GM12874 (cell line): ENCODE results near the gene ZNF92.

Source experiments
- TF ChIP-seq, protein P1 (sequence below): IDR thresholded peaks from 2 replicates; pipeline ENCODE4 v1.5.1; 2011; ENCODE audit warnings: low read depth, mild to moderate bottlenecking, control low read depth, low read length, moderate library complexity; ENCODE audit not compliant: insufficient read depth

Gene ZNF92

DNA sequence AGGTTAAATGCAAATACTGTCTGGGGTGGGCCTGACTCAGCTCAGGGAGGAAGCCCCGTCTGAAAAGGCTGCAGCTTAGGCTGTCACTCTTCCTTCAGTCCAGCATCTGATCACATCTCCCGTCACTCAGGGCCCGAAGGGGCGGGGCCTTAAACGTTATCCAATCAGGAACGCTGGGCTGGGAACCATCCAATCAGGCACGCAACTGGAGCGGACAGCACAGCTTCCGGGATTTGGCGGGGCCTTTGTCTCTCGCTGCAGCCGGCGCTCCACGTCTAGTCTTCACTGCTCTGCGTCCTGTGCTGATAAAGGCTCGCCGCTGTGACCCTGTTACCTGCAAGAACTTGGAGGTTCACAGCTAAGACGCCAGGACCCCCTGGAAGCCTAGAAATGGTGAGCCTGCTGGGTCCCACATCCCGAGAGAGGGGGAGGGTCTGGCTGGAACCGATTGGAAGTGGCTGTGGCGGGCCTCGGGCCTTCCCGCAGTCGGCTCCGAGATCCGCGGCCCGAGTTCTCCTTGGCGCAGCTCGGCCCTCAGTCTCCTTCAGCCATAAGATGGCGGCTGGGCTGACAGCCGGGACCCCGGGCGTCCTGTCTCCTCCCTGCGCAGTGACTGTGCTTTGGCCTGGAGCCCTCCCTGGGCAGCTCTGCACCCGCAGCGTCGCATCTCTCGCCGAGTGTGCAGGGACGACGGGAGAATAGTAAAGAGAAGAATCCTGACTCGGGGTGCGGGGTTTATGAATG, at the start of gene ZNF92:
Gene ZNF92 (plus strand): TSS at position 248 of the 744 bp plus-strand sequence. CDS start 143 bp downstream, at position 391.
- TF ChIP-seq, protein P1, sequence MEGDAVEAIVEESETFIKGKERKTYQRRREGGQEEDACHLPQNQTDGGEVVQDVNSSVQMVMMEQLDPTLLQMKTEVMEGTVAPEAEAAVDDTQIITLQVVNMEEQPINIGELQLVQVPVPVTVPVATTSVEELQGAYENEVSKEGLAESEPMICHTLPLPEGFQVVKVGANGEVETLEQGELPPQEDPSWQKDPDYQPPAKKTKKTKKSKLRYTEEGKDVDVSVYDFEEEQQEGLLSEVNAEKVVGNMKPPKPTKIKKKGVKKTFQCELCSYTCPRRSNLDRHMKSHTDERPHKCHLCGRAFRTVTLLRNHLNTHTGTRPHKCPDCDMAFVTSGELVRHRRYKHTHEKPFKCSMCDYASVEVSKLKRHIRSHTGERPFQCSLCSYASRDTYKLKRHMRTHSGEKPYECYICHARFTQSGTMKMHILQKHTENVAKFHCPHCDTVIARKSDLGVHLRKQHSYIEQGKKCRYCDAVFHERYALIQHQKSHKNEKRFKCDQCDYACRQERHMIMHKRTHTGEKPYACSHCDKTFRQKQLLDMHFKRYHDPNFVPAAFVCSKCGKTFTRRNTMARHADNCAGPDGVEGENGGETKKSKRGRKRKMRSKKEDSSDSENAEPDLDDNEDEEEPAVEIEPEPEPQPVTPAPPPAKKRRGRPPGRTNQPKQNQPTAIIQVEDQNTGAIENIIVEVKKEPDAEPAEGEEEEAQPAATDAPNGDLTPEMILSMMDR, result no peak

DNA sequence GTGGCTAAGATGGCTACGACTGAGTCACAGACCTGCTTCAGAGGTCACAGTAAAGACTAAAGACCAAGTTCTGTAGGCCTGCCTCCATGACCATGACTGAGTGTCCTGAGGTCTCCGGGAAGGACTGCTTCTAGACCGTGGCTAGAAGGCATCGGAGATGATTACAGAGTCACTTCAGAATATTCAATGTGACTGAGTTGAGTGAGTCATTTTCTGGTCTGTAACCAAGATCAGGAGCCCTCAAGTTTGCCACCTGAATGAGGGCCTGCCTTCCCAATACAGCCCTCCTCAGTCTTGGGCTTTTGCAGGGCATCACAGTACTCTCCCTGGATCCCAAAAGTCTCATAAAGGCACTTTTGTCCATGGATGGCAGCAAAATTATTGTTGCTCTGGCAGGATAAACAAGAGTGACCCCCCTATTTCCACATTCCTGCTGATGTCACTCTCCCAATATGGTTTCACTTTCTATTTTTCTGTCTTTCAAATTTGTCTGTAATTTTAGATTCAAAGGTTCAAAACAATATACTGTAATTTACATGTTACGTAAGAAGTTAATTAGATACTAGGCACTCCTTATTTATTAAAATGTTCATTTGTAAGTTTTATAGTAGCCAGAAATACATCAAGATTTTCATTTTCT, 47.7 kb upstream of the ZNF92 start:
- TF ChIP-seq, protein P1, result no peak

DNA sequence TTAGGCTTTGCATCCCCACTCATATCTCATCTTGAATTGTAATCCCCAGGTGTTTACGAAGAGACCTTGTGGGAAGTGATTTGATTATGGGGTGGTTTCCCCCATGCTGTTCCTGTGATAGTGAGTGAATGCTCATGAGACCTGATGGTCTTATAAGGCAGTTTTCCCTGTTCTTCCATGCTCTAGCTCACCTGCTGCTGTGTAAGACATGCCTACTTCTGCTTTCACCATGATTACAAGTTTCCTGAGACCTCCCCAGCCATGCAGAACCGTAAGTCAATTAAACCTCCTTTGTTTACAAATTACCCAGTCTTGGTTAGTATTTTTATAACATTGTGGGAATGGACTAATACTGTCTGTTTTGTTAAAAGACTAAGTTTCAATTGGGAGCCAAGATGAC, 35.3 kb upstream of the ZNF92 start:
- TF ChIP-seq, protein P1, result no peak

DNA sequence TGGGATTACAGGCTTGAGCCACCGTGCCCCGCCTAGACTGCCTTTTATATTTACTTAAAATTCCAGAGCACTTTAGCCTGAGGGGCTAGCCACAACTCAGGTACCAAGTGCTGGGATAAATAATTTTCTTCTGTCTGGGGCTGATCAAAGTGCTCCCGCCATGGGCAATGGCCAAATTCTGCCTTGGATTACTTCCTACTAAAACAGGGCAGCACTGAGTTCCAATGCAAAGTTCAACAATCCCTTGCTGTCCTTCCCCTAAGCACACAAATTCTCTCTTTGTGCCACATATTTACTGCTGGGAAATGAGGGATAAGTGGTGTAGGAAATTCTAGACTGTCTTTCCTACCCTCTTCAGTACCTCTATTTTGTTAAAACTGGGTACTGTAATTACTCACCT, 34.4 kb upstream of the ZNF92 start:
- TF ChIP-seq, protein P1, result no peak

DNA sequence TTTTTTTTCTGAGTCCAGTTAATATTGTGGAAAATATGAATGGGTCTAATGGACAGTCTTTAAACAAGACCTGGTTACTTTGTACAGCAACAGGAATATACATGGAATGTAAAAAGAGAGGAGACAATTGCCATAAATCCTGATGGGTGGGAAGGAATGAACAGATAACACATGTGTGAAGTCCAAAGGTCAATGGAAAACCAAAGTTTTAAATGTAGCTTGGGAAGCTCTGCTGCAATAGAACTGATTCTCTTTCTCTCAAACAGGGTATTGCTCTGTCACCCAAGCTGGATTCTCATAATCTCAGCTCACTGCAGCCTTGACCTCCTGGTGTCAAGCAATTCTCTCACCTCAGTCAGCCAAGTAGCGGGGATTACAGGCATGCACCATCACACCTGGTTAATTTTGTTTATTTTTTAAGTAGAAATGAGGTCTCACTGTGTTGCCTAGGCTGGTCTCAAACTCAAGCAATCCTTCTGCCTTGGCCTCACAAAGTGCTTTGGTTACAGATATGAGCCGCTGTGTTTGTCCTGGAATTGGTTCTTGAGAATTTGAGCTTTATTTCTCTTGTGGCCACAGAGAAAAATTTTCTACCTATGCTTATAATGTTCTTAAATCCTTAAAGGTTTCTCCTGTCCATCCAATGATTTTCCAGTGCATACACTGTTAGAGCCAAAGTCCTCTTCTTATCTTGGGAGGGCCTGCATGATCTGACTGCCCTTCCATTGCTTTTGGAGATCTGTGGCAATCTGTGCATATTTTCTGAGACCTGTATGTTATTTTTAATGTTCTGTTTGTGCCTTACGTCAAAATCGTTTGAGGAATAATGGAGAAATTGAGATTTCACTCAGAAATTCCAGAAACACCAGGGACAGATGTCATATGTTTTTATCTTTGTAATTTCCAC, 30.7 kb upstream of the ZNF92 start:
- TF ChIP-seq, protein P1, result no peak

DNA sequence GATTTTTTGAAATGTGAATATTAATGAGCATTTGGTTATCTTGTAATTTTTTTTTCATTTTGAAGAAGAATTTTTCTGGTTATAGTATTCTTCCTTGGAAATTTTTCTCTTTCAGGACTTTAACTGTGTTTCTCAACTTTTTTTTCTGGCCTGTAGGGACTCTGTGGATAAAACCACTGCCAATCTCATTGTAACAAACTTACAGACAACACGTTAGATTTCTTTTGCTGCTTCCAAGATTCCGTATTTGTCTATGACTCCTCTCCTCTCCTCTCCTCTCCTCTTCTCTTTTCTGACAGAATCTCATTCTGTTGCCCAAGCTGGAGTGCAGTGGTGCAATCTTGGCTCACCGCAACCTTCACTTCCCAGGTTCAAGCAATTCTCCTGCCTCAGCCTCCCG, 19.4 kb upstream of the ZNF92 start:
- TF ChIP-seq, protein P1, result no peak

DNA sequence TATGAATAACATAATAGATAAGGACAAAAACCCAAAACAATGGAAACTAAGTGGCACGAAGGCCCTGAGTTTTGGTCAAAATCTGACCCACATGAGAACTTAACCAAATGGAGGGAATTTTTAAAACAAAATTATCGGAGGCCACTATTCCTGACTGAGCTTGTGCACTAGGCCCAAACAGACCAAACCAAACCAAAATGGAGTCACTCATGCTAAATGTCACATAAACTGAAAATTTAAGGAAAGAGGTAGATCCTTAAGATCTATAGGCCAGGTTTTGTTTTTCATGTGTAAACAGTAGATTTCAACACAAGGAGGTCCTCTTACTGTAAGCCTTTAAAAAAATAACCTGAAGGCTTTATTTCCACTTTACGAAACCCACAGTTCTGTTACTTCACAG, 3.8 kb upstream of the ZNF92 start:
- TF ChIP-seq, protein P1, result no peak
